Measurements from ENCODE around the gene UTS2R.

UTS2R gene

DNA sequence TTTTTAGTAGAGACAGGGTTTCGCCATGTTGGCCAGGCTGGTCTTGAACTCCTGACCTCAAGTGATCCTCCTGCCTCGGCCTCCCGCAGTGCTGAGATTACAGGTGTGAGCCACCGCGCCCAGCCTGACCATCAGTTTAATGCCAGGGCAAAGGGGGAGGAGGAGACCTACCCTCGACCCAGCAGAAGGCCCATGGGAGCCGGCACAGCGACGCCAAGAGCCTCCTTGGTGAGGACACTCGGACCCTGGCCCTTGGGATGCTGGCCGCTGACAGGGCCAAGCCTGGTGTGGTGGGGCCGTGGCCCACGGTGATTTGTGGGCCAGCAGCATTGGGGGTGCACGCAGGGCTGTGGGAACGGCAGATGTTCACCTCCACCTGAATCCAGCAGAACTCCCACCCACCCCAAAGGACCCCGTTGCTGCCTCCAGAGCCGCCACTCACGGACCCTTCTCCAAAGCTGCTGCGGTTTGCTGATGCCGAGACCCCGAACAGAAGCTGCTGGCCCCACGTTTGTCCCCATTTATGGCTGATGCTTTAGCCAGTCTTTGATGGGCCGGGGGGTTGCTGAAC, 20.0 kb downstream of the UTS2R start (continued):
- TF ChIP-seq ZNF366 (tag by site-specific recombination; conservative IDR thresholded peaks at IDR 0.05) (no peak), REPIN1 (tag by site-specific recombination; IDR thresholded peaks at IDR 0.05; ENCODE audit: low read depth) (no peak), PRDM1 (tag by site-specific recombination; IDR thresholded peaks at IDR 0.05) (no peak), ZNF596 (tag by site-specific recombination; IDR thresholded peaks at IDR 0.05) (no peak), ZNF426 (tag by site-specific recombination; IDR thresholded peaks at IDR 0.05) (no peak), ZNF221 (tag by site-specific recombination; IDR thresholded peaks at IDR 0.05; ENCODE audit: borderline replicate concordance) (no peak)

DNA sequence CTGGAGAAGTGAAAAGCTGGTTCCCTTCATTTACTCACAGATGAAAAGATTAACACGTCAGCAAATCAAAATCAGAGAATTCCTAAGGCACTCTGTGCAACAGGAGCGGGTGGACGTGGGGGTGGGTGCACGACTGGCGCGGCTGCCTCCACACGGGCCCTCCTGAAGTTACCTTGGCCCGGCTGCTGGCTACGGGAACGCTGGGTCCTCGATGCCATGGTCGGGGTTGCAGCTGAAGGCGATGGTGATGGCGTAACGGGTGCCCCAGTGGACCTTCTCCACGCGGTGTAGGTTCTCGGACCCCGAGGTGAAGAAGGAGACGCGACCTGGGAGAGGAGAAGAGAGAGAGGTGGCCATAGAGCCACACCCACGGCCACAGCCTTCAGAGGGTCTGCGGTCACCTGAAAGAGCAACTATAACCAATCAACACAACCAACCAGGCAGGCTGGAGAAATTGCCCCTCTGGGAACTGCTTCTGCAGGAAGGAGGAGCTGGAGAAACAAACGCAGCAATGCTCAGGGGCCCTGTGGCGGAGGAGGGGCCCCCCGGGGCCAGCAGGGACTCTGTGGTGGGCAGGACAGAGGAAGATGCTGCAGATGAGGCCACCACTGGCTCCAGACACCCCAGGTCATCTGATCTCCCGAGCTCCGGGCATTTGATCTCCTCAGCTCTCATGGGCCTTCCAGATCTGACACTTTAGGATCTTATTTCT, 20.8 kb downstream of the UTS2R start:
- TF ChIP-seq, protein P1, sequence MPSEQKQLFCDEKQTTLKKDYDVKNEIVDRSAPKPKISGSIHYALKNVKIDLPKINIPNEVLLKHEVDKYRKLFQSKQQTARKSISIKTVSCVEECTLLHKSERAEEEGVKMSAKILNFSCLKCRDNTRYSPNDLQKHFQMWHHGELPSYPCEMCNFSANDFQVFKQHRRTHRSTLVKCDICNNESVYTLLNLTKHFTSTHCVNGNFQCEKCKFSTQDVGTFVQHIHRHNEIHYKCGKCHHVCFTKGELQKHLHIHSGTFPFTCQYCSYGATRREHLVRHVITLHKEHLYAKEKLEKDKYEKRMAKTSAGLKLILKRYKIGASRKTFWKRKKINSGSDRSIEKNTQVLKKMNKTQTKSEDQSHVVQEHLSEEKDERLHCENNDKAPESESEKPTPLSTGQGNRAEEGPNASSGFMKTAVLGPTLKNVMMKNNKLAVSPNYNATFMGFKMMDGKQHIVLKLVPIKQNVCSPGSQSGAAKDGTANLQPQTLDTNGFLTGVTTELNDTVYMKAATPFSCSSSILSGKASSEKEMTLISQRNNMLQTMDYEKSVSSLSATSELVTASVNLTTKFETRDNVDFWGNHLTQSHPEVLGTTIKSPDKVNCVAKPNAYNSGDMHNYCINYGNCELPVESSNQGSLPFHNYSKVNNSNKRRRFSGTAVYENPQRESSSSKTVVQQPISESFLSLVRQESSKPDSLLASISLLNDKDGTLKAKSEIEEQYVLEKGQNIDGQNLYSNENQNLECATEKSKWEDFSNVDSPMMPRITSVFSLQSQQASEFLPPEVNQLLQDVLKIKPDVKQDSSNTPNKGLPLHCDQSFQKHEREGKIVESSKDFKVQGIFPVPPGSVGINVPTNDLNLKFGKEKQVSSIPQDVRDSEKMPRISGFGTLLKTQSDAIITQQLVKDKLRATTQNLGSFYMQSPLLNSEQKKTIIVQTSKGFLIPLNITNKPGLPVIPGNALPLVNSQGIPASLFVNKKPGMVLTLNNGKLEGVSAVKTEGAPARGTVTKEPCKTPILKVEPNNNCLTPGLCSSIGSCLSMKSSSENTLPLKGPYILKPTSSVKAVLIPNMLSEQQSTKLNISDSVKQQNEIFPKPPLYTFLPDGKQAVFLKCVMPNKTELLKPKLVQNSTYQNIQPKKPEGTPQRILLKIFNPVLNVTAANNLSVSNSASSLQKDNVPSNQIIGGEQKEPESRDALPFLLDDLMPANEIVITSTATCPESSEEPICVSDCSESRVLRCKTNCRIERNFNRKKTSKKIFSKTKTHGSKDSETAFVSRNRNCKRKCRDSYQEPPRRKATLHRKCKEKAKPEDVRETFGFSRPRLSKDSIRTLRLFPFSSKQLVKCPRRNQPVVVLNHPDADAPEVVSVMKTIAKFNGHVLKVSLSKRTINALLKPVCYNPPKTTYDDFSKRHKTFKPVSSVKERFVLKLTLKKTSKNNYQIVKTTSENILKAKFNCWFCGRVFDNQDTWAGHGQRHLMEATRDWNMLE (tag by site-specific recombination; conservative IDR thresholded peaks at IDR 0.05; ENCODE audit: low read depth): no peak
- TF ChIP-seq ZNF274 (IDR thresholded peaks at IDR 0.05; ENCODE audit: low read length): no peak
- no peak for TF ChIP-seq ZNF274 (tag by site-specific recombination; IDR thresholded peaks at IDR 0.05; ENCODE audit: borderline replicate concordance)
- no peak for TF ChIP-seq OVOL3 (tag by site-specific recombination; IDR thresholded peaks at IDR 0.05)
- TF ChIP-seq, protein P2, sequence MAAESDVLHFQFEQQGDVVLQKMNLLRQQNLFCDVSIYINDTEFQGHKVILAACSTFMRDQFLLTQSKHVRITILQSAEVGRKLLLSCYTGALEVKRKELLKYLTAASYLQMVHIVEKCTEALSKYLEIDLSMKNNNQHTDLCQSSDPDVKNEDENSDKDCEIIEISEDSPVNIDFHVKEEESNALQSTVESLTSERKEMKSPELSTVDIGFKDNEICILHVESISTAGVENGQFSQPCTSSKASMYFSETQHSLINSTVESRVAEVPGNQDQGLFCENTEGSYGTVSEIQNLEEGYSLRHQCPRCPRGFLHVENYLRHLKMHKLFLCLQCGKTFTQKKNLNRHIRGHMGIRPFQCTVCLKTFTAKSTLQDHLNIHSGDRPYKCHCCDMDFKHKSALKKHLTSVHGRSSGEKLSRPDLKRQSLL (tag by site-specific recombination; IDR thresholded peaks at IDR 0.05): no peak
- no peak overlapping the region for H3K27ac ChIP-seq (ENCODE audit: extremely low read depth, low read depth, low read length)
- ChIA-PET POLR2A (interaction anchor here (0.7 kb wide), 1 partner anchor 12 kb away, joined by 3 read pairs; no protein-coding TSS in a partner anchor), CTCF (interaction anchor here (0.9 kb wide), 1 partner anchor 32 kb away, joined by 4 read pairs; no protein-coding TSS in a partner anchor)
- H3K4me1 ChIP-seq (ENCODE audit: control insufficient read depth, insufficient read depth, low read length): no peaks in the 10 kb centered on the region
- H3K4me3 ChIP-seq (ENCODE audit: low read depth, low read length): no peak overlapping the region
- no peaks in the 10 kb centered on the region for H3K9me3 ChIP-seq (ENCODE audit: control insufficient read depth, insufficient read depth, low read depth, low read length)
- peaks cover 0 to 20% of the 10 kb centered on the region in 2 experiments; a peak in 1 of 3 replicates for H3K36me3 ChIP-seq (ENCODE audit: control insufficient read depth in 2 of 2, insufficient read depth in 1 of 2, low read length in 2 of 2)

DNA sequence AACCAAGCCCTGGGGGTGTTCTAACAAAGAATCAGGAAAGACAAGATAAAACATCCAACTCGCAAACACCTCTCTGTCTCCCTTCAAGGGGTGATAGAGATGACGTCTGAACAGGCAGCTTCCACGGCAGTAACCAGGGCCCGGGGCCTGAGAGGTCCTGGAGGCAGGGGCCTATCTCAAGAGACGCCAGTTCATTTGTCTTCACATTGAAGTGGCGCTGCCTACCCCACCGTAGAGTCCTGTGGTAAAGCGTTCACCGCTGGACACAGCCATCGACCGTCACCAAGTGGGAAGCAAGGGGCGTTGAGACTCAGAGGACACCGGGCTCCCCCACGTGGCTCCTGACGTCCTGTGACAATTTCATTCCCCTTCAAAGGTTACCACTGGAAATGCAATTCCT, 21.4 kb downstream of the UTS2R start:
- no peak overlapping the region for H3K27ac ChIP-seq (ENCODE audit: extremely low read depth, low read depth, low read length)
- H3K4me1 ChIP-seq (ENCODE audit: control insufficient read depth, insufficient read depth, low read length): no peaks in the 10 kb centered on the region
- POLR2A ChIA-PET: interaction anchor here (0.7 kb wide), 1 partner anchor 289 kb away, joined by 3 read pairs; no protein-coding TSS in a partner anchor
- H3K9me3 ChIP-seq (ENCODE audit: control insufficient read depth, insufficient read depth, low read depth, low read length): no peaks in the 10 kb centered on the region
- no peak overlapping the region for H3K4me3 ChIP-seq (ENCODE audit: low read depth, low read length)
- TF ChIP-seq FEZF1 (tag by site-specific recombination; IDR thresholded peaks at IDR 0.05) (no peak), ZNF768 (tag by site-specific recombination; IDR thresholded peaks at IDR 0.05) (no peak), ZNF623 (tag by site-specific recombination; IDR thresholded peaks at IDR 0.05) (no peak), SALL2 (tag by site-specific recombination; IDR thresholded peaks at IDR 0.05; ENCODE audit: borderline replicate concordance) (no peak), ZNF776 (tag by site-specific recombination; IDR thresholded peaks at IDR 0.05; ENCODE audit: borderline replicate concordance) (no peak), SP7 (tag by site-specific recombination; IDR thresholded peaks at IDR 0.05) (no peak)
- TF ChIP-seq, protein P3, sequence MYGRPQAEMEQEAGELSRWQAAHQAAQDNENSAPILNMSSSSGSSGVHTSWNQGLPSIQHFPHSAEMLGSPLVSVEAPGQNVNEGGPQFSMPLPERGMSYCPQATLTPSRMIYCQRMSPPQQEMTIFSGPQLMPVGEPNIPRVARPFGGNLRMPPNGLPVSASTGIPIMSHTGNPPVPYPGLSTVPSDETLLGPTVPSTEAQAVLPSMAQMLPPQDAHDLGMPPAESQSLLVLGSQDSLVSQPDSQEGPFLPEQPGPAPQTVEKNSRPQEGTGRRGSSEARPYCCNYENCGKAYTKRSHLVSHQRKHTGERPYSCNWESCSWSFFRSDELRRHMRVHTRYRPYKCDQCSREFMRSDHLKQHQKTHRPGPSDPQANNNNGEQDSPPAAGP (tag by site-specific recombination; IDR thresholded peaks at IDR 0.05): no peak
- peaks cover 0 to 20% of the 10 kb centered on the region in 2 experiments; a peak in 1 of 3 replicates for H3K36me3 ChIP-seq (ENCODE audit: control insufficient read depth in 2 of 2, insufficient read depth in 1 of 2, low read length in 2 of 2)
- CTCF ChIA-PET: interaction anchor here (0.9 kb wide), 1 partner anchor 32 kb away, joined by 4 read pairs; no protein-coding TSS in a partner anchor
